ENCODE data around the gene YWHAH.

Gene YWHAH

GRCh38 chr22:31923747-31924146 is 20.6 kb upstream of the YWHAH start:
- DNase-seq (ENCODE audit: low read depth), result no peak

- DNase-seq (ENCODE audit: low read depth), result no peak
Observed at GRCh38 chr22:31925056-31925455, 19.3 kb upstream of the YWHAH start.

GRCh38 chr22:31926024-31926423 is 18.3 kb upstream of the YWHAH start:
- DNase-seq (ENCODE audit: low read depth), result no peak

GRCh38 chr22:31926969-31927368 is 17.4 kb upstream of the YWHAH start:
- no peak for DNase-seq (ENCODE audit: low read depth)

GRCh38 chr22:31927562-31927961 is 16.8 kb upstream of the YWHAH start:
- no peak for DNase-seq (ENCODE audit: low read depth)

GRCh38 chr22:31929167-31929930 is 15.0 kb upstream of the YWHAH start:
- DNase-seq (ENCODE audit: low read depth), result no peak

GRCh38 chr22:31932863-31933262 is 11.5 kb upstream of the YWHAH start:
- no peak for DNase-seq (ENCODE audit: low read depth)

GRCh38 chr22:31933406-31933805 is 10.9 kb upstream of the YWHAH start:
- DNase-seq (ENCODE audit: low read depth), result no peak

- no peak for DNase-seq (ENCODE audit: low read depth)
Observed at GRCh38 chr22:31933816-31934482, 10.4 kb upstream of the YWHAH start.

- no peak for DNase-seq (ENCODE audit: low read depth)
Observed at GRCh38 chr22:31935961-31936635, 8.2 kb upstream of the YWHAH start.

- no peak for DNase-seq (ENCODE audit: low read depth)
Observed at GRCh38 chr22:31937341-31937740, 7.0 kb upstream of the YWHAH start.

- DNase-seq (ENCODE audit: low read depth), result no peak
Observed at GRCh38 chr22:31938296-31938695, 6.0 kb upstream of the YWHAH start.

GRCh38 chr22:31940506-31940905 is 3.8 kb upstream of the YWHAH start:
- no peak for DNase-seq (ENCODE audit: low read depth)

- DNase-seq (ENCODE audit: low read depth), result no peak
Observed at GRCh38 chr22:31942091-31942490, 2.2 kb upstream of the YWHAH start.

GRCh38 chr22:31943206-31943977 is 943 bp upstream of the YWHAH start:
- no peak for DNase-seq (ENCODE audit: low read depth)

- DNase-seq (ENCODE audit: low read depth), result no peak
Observed at GRCh38 chr22:31944700-31945442, 536 bp downstream of the YWHAH start.

GRCh38 chr22:31945443-31945855 is 1.1 kb downstream of the YWHAH start:
- DNase-seq (ENCODE audit: low read depth), result no peak

- no peak for DNase-seq (ENCODE audit: low read depth)
Observed at GRCh38 chr22:31945971-31946680, 1.8 kb downstream of the YWHAH start.

- DNase-seq (ENCODE audit: low read depth), result no peak
Observed at GRCh38 chr22:31947296-31947695, 3.0 kb downstream of the YWHAH start.

- DNase-seq (ENCODE audit: low read depth), result no peak
Observed at GRCh38 chr22:31948002-31948401, 3.7 kb downstream of the YWHAH start.

- DNase-seq (ENCODE audit: low read depth), result no peak
Observed at GRCh38 chr22:31950226-31950625, 5.9 kb downstream of the YWHAH start.

Data from HS-27A (cell line).